IMR-90 (cell line): ENCODE data around the gene RNF149. TPM values are rescaled to one million over a fixed set of nuclear protein-coding genes. Genes with fewer than 3 reads are reported as not detected.
"Not testable (repeated sequence)": the region's sequence is repeated elsewhere in the genome, so short reads cannot be mapped to it uniquely, and the experiment has no call there.

Experiments
- ATAC-seq: fragments of 200-7000 bp; cut with Tn5 transposase; 2 replicates; pipeline ENCODE4 v1.9.1; 2020; ENCODE audit warnings: low read depth, mild to moderate bottlenecking, moderate library complexity
- BruUV-seq: library from RNA; stranded (reverse); fragments of 400-500 nt; replicated peaks from 2 replicates; lab custom pipeline; 2021; lab: Mats Ljungman, UMichigan
- CTCF ChIA-PET: fragments of 300-600 bp; formaldehyde crosslinking; extraction: SDS; loops from one replicate; lab custom pipeline; 2021; ENCODE audit warnings: antibody characterized with exemption; lab: Yijun Ruan, JAX
- POLR2A ChIA-PET: fragments of 300-600 bp; sonication (Branson Sonifier 250); formaldehyde crosslinking; loops from one replicate; lab custom pipeline; 2022; ENCODE audit warnings: antibody characterized with exemption; ENCODE audit not compliant: unreplicated experiment; lab: Charles Lee
- DNase-seq: peaks from one replicate; pipeline ENCODE4 v3.0.0; 2013
- H2AFZ ChIP-seq: replicated peaks from 2 replicates; pipeline ENCODE3; 2013; ENCODE audit warnings: low read length, mild to moderate bottlenecking; ENCODE audit not compliant: poor library complexity
- H2AK5ac ChIP-seq: 2 replicates; pipeline ENCODE4 v1.6.1; 2013; ENCODE audit warnings: low read depth, low read length, inconsistent platforms
- H2AK9ac ChIP-seq: replicated peaks from 2 replicates; pipeline ENCODE3; 2013; ENCODE audit warnings: mild to moderate bottlenecking, low read depth, low read length, moderate library complexity; ENCODE audit not compliant: poor library complexity
- H2BK120ac ChIP-seq: 2 replicates; pipeline ENCODE4 v1.6.1; 2013; ENCODE audit warnings: low read depth, low read length, inconsistent platforms
- H2BK15ac ChIP-seq: 3 replicates; pipeline ENCODE4 v1.6.1; 2013; ENCODE audit warnings: low read depth, low read length, inconsistent platforms
- H2BK20ac ChIP-seq: 2 replicates; pipeline ENCODE4 v1.6.1; 2013; ENCODE audit warnings: low read depth, mild to moderate bottlenecking, inconsistent platforms, low read length, moderate library complexity
- H2BK5ac ChIP-seq: 2 replicates; pipeline ENCODE4 v1.6.1; 2013; ENCODE audit warnings: mild to moderate bottlenecking, low read depth, low read length, inconsistent platforms; ENCODE audit not compliant: poor library complexity, severe bottlenecking
- H3K14ac ChIP-seq: replicated peaks from 2 replicates; pipeline ENCODE4 v1.6.1; 2013; ENCODE audit warnings: low read depth, low read length, inconsistent platforms
- H3K18ac ChIP-seq: 2 replicates; pipeline ENCODE4 v1.6.1; 2013; ENCODE audit warnings: low read depth, low read length, control low read depth
- H3K23ac ChIP-seq: 2 replicates; pipeline ENCODE4 v1.6.1; 2013; ENCODE audit warnings: low read depth, low read length, inconsistent platforms
- H3K27ac ChIP-seq: 2 replicates; pipeline ENCODE4 v1.5.1; 2013; ENCODE audit warnings: mild to moderate bottlenecking, control low read depth, low read length; ENCODE audit not compliant: insufficient read depth
- H3K27me3 ChIP-seq: 2 replicates; pipeline ENCODE4 v1.6.1; 2013; ENCODE audit warnings: low read length; ENCODE audit not compliant: control insufficient read depth, insufficient read depth
- H3K36me3 ChIP-seq: 2 replicates; pipeline ENCODE4 v1.6.1; 2013; ENCODE audit warnings: low read length, mixed read lengths; ENCODE audit not compliant: control insufficient read depth, insufficient read depth
- H3K4ac ChIP-seq: 2 replicates; pipeline ENCODE4 v1.6.1; 2013; ENCODE audit warnings: low read depth, low read length, inconsistent platforms
- H3K4me1 ChIP-seq: 2 replicates; pipeline ENCODE4 v1.6.1; 2013; ENCODE audit warnings: low read length, mixed read lengths; ENCODE audit not compliant: control insufficient read depth, insufficient read depth
- H3K4me2 ChIP-seq: 2 replicates; pipeline ENCODE4 v1.6.1; 2013; ENCODE audit warnings: low read depth, mild to moderate bottlenecking, control low read depth, low read length, moderate library complexity
- H3K4me3 ChIP-seq: 2 replicates; pipeline ENCODE4 v1.5.1; 2013; ENCODE audit warnings: low read depth, mild to moderate bottlenecking, control low read depth, low read length, moderate library complexity; ENCODE audit not compliant: insufficient read depth
- H3K56ac ChIP-seq: 2 replicates; pipeline ENCODE4 v1.6.1; 2013; ENCODE audit warnings: low read length, inconsistent platforms; ENCODE audit not compliant: insufficient read depth; ENCODE audit errors: extremely low read depth
- H3K79me1 ChIP-seq, 2 experiments: 2 replicates each; pipeline ENCODE4 v1.6.1; 2013; ENCODE audit warnings: low read length in 2 of 2, inconsistent platforms in 1 of 2, low read depth in 1 of 2
- H3K9ac ChIP-seq: 2 replicates; pipeline ENCODE4 v1.6.1; 2013; ENCODE audit warnings: low read depth, low read length, control low read depth
- H3K9me1 ChIP-seq: 2 replicates; pipeline ENCODE4 v1.6.1; 2013; ENCODE audit warnings: low read length, inconsistent platforms; ENCODE audit not compliant: insufficient read depth
- H3K9me3 ChIP-seq: 2 replicates; pipeline ENCODE4 v1.6.1; 2013; ENCODE audit warnings: low read length; ENCODE audit not compliant: control insufficient read depth, insufficient read depth
- H4K20me1 ChIP-seq: 2 replicates; pipeline ENCODE4 v1.6.1; 2013; ENCODE audit warnings: low read length, inconsistent platforms; ENCODE audit not compliant: insufficient read depth
- H4K5ac ChIP-seq: 2 replicates; pipeline ENCODE4 v1.6.1; 2013; ENCODE audit warnings: mild to moderate bottlenecking, low read depth, low read length, control low read depth
- H4K8ac ChIP-seq, 2 experiments: 2 replicates each; pipeline ENCODE4 v1.6.1; 2013; ENCODE audit warnings: low read depth in 2 of 2, low read length in 2 of 2, control low read depth in 1 of 2, inconsistent platforms in 1 of 2
- H4K91ac ChIP-seq: 2 replicates; pipeline ENCODE4 v1.6.1; 2013; ENCODE audit warnings: low read depth, low read length, inconsistent platforms; ENCODE audit not compliant: insufficient read depth
- WGBS, 2 experiments: methylation state at CpG; one replicate each; pipeline versions ENCODE4 v1.1.5 to v1.1.7; 2013; ENCODE audit warnings: missing lambda C conversion rate in 2 of 2; ENCODE audit not compliant: insufficient read length in 1 of 2; ENCODE audit errors: extremely low coverage in 2 of 2; 5-methylcytosine and 5-hydroxymethylcytosine counted together
- dilution Hi-C: fragments of 300-500 bp; cut with HindIII; formaldehyde crosslinking; loops from one replicate; pipeline ENCODE4 v1.14.3; 2018; ENCODE audit warnings: low sequenced_read_pairs; ENCODE audit not compliant: unreplicated experiment
- in situ Hi-C: fragments of 300-500 bp; cut with MboI; formaldehyde crosslinking; loops from 3 replicates; pipeline ENCODE4 v1.14.3; 2019; ENCODE audit warnings: low sequenced_read_pairs, inconsistent platforms, mixed read lengths
- intact Hi-C: fragments of 100-400 bp; cut with micrococcal nuclease; formaldehyde crosslinking; loops from 2 replicates; pipeline ENCODE4 v1.10.0; 2022
- polyA plus RNA-seq, 3 experiments: library from polyadenylated mRNA; depleted of rRNA; stranded (reverse); fragments of >200 nt; gene quantifications; 2 replicates each; pipeline ENCODE4 v1.2.3, GENCODE V29; 2012; ENCODE audit warnings: low replicate concordance in 1 of 3
- total RNA-seq: library from RNA; depleted of rRNA; stranded (reverse); fragments of >200 nt; gene quantifications from 2 replicates; pipeline ENCODE4 v1.2.3, GENCODE V29; 2012

Gene RNF149
- total and polyA plus RNA-seq, 2 of the 4 experiments (the other 2 are of a cell fraction): 14.5 to 18.6 TPM

GRCh38 chr2:101251246-101251781 lies 57.2 kb downstream of the RNF149 start:
- H3K9me3 ChIP-seq, H3K4me3 ChIP-seq, in situ Hi-C loops, POLR2A ChIA-PET, BruUV-seq, H3K23ac ChIP-seq, H2BK5ac ChIP-seq, H3K36me3 ChIP-seq, dilution Hi-C loops, H2AFZ ChIP-seq, H3K27me3 ChIP-seq, H3K56ac ChIP-seq, DNase-seq, H4K5ac ChIP-seq, H3K4me2 ChIP-seq, H3K14ac ChIP-seq, H2AK9ac ChIP-seq, H3K27ac ChIP-seq, H2BK20ac ChIP-seq, H2BK15ac ChIP-seq, H3K9me1 ChIP-seq, H2AK5ac ChIP-seq, H2BK120ac ChIP-seq, H3K9ac ChIP-seq, H3K18ac ChIP-seq, H4K8ac ChIP-seq, H3K4ac ChIP-seq, H4K91ac ChIP-seq, ATAC-seq: not testable (repeated sequence)
- peaks cover 12% of the 10 kb centered on the region for H3K4me1 ChIP-seq
- peaks cover 14% of the 10 kb centered on the region; the same call in 1 of the 2 replicates for H4K20me1 ChIP-seq
- peaks cover 16 to 30% of the 10 kb centered on the region in 2 experiments for H3K79me1 ChIP-seq
- intact Hi-C loops: loop anchor here (5.0 kb wide), 1 partner anchor 239 kb away; no protein-coding TSS in a partner anchor
- CTCF ChIA-PET: interaction anchor here (0.5 to 0.8 kb wide), 2 partner anchors 63 to 239 kb away, joined by 4 to 5 read pairs; no protein-coding TSS in a partner anchor
- WGBS, 2 experiments: no CpG with 5 or more reads among the region's 10 CpGs
